Brain microvascular endothelial cell (primary cell): ENCODE results near the gene HNRNPR.
"Not testable (repeated sequence)": the region's sequence is repeated elsewhere in the genome, so short reads cannot be mapped to it uniquely, and the experiment has no call there.

Experiments used
- DNase-seq: peaks from one replicate; pipeline ENCODE4 v3.0.0-alpha.2; 2020
- H3K27ac ChIP-seq: fragments of 250-450 bp; sonication (Bioruptor Pico); 2 replicates; pipeline ENCODE4 v1.5.1; 2020; ENCODE audit warnings: mild to moderate bottlenecking, moderate library complexity
- H3K27me3 ChIP-seq: fragments of 250-450 bp; sonication (Bioruptor Pico); replicated peaks from 2 replicates; pipeline ENCODE4 v1.5.1; 2020; ENCODE audit warnings: mild to moderate bottlenecking
- H3K36me3 ChIP-seq: fragments of 250-450 bp; sonication (Bioruptor Pico); replicated peaks from 2 replicates; pipeline ENCODE4 v1.5.1; 2020; ENCODE audit warnings: mild to moderate bottlenecking
- H3K4me3 ChIP-seq: 2 replicates; pipeline ENCODE4 v1.5.1; 2011; ENCODE audit warnings: low read depth, mild to moderate bottlenecking, control low read depth, low read length, moderate library complexity
- CTCF ChIP-seq: IDR thresholded peaks from 2 replicates; pipeline ENCODE4 v1.5.1; 2011; ENCODE audit warnings: low read depth, mild to moderate bottlenecking, moderate library complexity, low read length, control low read depth, inconsistent platforms; ENCODE audit errors: missing control alignments
- in situ Hi-C: cut with HindIII; loops from 2 replicates; pipeline ENCODE4 v1.10.0; 2017; ENCODE audit warnings: low sequenced_read_pairs, low pct_ligation_motif_present

HNRNPR gene

GRCh38 chr1:23376890-23377811, 33.1 kb upstream of the HNRNPR start:
- no peaks in the 10 kb centered on the region for H3K27me3 ChIP-seq
- TF ChIP-seq CTCF = no peak
- peak overlapping the region; percentile 85 for H3K27ac ChIP-seq
- DNase-seq = peak; percentile 74
- in situ Hi-C loops = no loop called here
- H3K36me3 ChIP-seq = no peaks in the 10 kb centered on the region
- H3K4me3 ChIP-seq = no peak overlapping the region

GRCh38 chr1:23374079-23374735, 30.1 kb upstream of the HNRNPR start:
- H3K27me3 ChIP-seq, DNase-seq: not testable (repeated sequence)

GRCh38 chr1:23371987-23372880, 28.1 kb upstream of the HNRNPR start:
- TF ChIP-seq CTCF = no peak
- no peak overlapping the region for H3K27ac ChIP-seq
- H3K4me3 ChIP-seq = no peak overlapping the region
- no peaks in the 10 kb centered on the region for H3K27me3 ChIP-seq
- no peaks in the 10 kb centered on the region for H3K36me3 ChIP-seq
- DNase-seq = no peak
- in situ Hi-C loops = no loop called here

More at GRCh38 chr1:23374079-23374735, 30.1 kb upstream of the HNRNPR start:
- H3K36me3 ChIP-seq, H3K4me3 ChIP-seq, in situ Hi-C loops, H3K27ac ChIP-seq: not testable (repeated sequence)

GRCh38 chr1:23370709-23371584, 26.9 kb upstream of the HNRNPR start:
- no peak for DNase-seq
- peak; percentile 32 for TF ChIP-seq CTCF
- in situ Hi-C loops = no loop called here
- peaks cover 10% of the 10 kb centered on the region for H3K36me3 ChIP-seq
- H3K27me3 ChIP-seq = no peaks in the 10 kb centered on the region
- H3K4me3 ChIP-seq = peak overlapping the region; percentile 6
- H3K27ac ChIP-seq = peak overlapping the region; percentile 94

- Histone ChIP-seq H3K27ac (peak overlapping the region; percentile 94), H3K36me3 (peaks cover 11% of the 10 kb centered on the region), H3K27me3 (no peaks in the 10 kb centered on the region), H3K4me3 (peak overlapping the region; percentile 96)
- no peak for DNase-seq
- in situ Hi-C loops = no loop called here
- TF ChIP-seq CTCF = peak; percentile 6
Observed at GRCh38 chr1:23370330-23370708, 26.2 kb upstream of the HNRNPR start.
